Suprapubic skin (tissue), 4 donors: ENCODE measurements around the gene WNK3. TPM values are rescaled to one million over a fixed set of nuclear protein-coding genes. Genes with fewer than 3 reads are reported as not detected.

Experiments used
- DNase-seq, 2 donors: peaks; one replicate each; pipeline ENCODE4 v3.0.0-alpha.2; 2019; ENCODE audit warnings: low spot score in 2 of 2
- H3K27ac ChIP-seq: fragments of 200-600 bp; sonication (generic); one replicate; pipeline ENCODE4 v1.5.1; 2019
- H3K27me3 ChIP-seq: fragments of 200-600 bp; sonication (generic); one replicate; pipeline ENCODE4 v1.5.1; 2019
- H3K36me3 ChIP-seq: fragments of 200-600 bp; sonication (generic); one replicate; pipeline ENCODE4 v1.5.1; 2019
- H3K4me1 ChIP-seq: fragments of 200-600 bp; sonication (generic); one replicate; pipeline ENCODE4 v1.5.1; 2019
- H3K4me3 ChIP-seq: fragments of 200-600 bp; sonication (generic); one replicate; pipeline ENCODE4 v1.5.1; 2019; ENCODE audit warnings: mild to moderate bottlenecking
- H3K9me3 ChIP-seq: fragments of 200-600 bp; sonication (generic); one replicate; pipeline ENCODE4 v1.5.1; 2019
- CTCF ChIP-seq, 2 donors: fragments of 200-600 bp in 1 of 2; fragments of 450-650 bp in 1 of 2; sonication (generic) in 1 of 2; IDR thresholded peaks; one replicate each; pipeline ENCODE4 v1.5.1; 2016 to 2019; ENCODE audit warnings: antibody characterized with exemption in 2 of 2, mild to moderate bottlenecking in 1 of 2, moderate library complexity in 1 of 2
- EP300 ChIP-seq: sonication (generic); formaldehyde crosslinking; IDR thresholded peaks from one replicate; pipeline ENCODE4 v1.6.1; 2017; ENCODE audit warnings: antibody characterized with exemption
- POLR2A ChIP-seq, 2 donors: fragments of 450-650 bp; IDR thresholded peaks; one replicate each; pipeline ENCODE4 v1.6.1; 2017; ENCODE audit warnings: antibody characterized with exemption in 2 of 2, mild to moderate bottlenecking in 2 of 2, moderate library complexity in 2 of 2
- POLR2AphosphoS5 ChIP-seq, 3 donors: sonication (generic); formaldehyde crosslinking; IDR thresholded peaks; one replicate each; pipeline ENCODE4 v1.6.1; 2017; ENCODE audit warnings: antibody characterized with exemption in 3 of 3
- WGBS: methylation state at CpG from one replicate; pipeline ENCODE4 v1.1.5; 2018; 5-methylcytosine and 5-hydroxymethylcytosine counted together
- total RNA-seq, 4 donors: library from RNA; depleted of rRNA; stranded (reverse); fragments of >200 nt; gene quantifications; one replicate each; pipeline ENCODE4 v1.1.0, GENCODE V29; 2016

The WNK3 gene
- total RNA-seq, 4 donors from 2014 or later, result 0.34 to 1.4 (median 0.82) TPM

GRCh38 chrX:54306379-54306778, 51.5 kb downstream of the WNK3 start:
- no peak for DNase-seq
- Histone ChIP-seq H3K27me3 (no peaks in the 10 kb centered on the region), H3K27ac (no peak overlapping the region), H3K9me3 (no peaks in the 10 kb centered on the region), H3K36me3 (no peaks in the 10 kb centered on the region), H3K4me1 (no peaks in the 10 kb centered on the region), H3K4me3 (no peak overlapping the region)
- 92% methylated on average over 2 of the region's 2 CpGs for WGBS
- no peak for TF ChIP-seq EP300
- TF ChIP-seq POLR2AphosphoS5 (IDR thresholded peaks at IDR 0.05), result no peak
- no peak for TF ChIP-seq CTCF (IDR thresholded peaks at IDR 0.05)
- TF ChIP-seq POLR2A (IDR thresholded peaks at IDR 0.05), result no peak

- H3K9me3 ChIP-seq, result no peaks in the 10 kb centered on the region
- H3K4me1 ChIP-seq, result no peaks in the 10 kb centered on the region
- H3K27ac ChIP-seq, result no peak overlapping the region
- H3K36me3 ChIP-seq, result no peaks in the 10 kb centered on the region
- H3K4me3 ChIP-seq, result no peak overlapping the region
- WGBS, result 63% methylated on average over 4 of the region's 4 CpGs
- no peaks in the 10 kb centered on the region for H3K27me3 ChIP-seq
- TF ChIP-seq CTCF (IDR thresholded peaks at IDR 0.05) (no peak), POLR2A (IDR thresholded peaks at IDR 0.05) (no peak), POLR2AphosphoS5 (IDR thresholded peaks at IDR 0.05) (no peak), EP300 (no peak)
- DNase-seq, result no peak
Measured at GRCh38 chrX:54301516-54301915, 56.3 kb downstream of the WNK3 start.

- Histone ChIP-seq H3K9me3 (no peaks in the 10 kb centered on the region), H3K4me1 (no peaks in the 10 kb centered on the region), H3K36me3 (no peaks in the 10 kb centered on the region), H3K27ac (no peak overlapping the region), H3K27me3 (no peaks in the 10 kb centered on the region), H3K4me3 (no peak overlapping the region)
- no peak for TF ChIP-seq POLR2A (IDR thresholded peaks at IDR 0.05)
- TF ChIP-seq POLR2AphosphoS5 (IDR thresholded peaks at IDR 0.05), result no peak
- TF ChIP-seq EP300, result no peak
- TF ChIP-seq CTCF (IDR thresholded peaks at IDR 0.05), result no peak
- 92% methylated on average over 2 of the region's 2 CpGs for WGBS
- no peak for DNase-seq
Measured at GRCh38 chrX:54294306-54294705, 63.5 kb downstream of the WNK3 start.

- no peaks in the 10 kb centered on the region for H3K4me1 ChIP-seq
- no peaks in the 10 kb centered on the region for H3K36me3 ChIP-seq
- no peaks in the 10 kb centered on the region for H3K9me3 ChIP-seq
- TF ChIP-seq CTCF (IDR thresholded peaks at IDR 0.05) (no peak), POLR2A (IDR thresholded peaks at IDR 0.05) (no peak), POLR2AphosphoS5 (IDR thresholded peaks at IDR 0.05) (no peak), EP300 (no peak)
- no peak for DNase-seq
- WGBS, result 95% methylated on average over 2 of the region's 2 CpGs
- H3K27me3 ChIP-seq, result no peaks in the 10 kb centered on the region
- H3K27ac ChIP-seq, result no peak overlapping the region
- no peak overlapping the region for H3K4me3 ChIP-seq
Measured at GRCh38 chrX:54292755-54293154, 65.1 kb downstream of the WNK3 start.

- H3K4me3 ChIP-seq, result no peak overlapping the region
Measured at GRCh38 chrX:54291758-54292157, 66.1 kb downstream of the WNK3 start.

More at GRCh38 chrX:54291758-54292157, 66.1 kb downstream of the WNK3 start:
- H3K27ac ChIP-seq, result no peak overlapping the region
- no peaks in the 10 kb centered on the region for H3K27me3 ChIP-seq
- no peaks in the 10 kb centered on the region for H3K36me3 ChIP-seq
- no peaks in the 10 kb centered on the region for H3K4me1 ChIP-seq
- no peak for DNase-seq
- TF ChIP-seq EP300 (no peak), CTCF (IDR thresholded peaks at IDR 0.05) (no peak), POLR2A (IDR thresholded peaks at IDR 0.05) (no peak), POLR2AphosphoS5 (IDR thresholded peaks at IDR 0.05) (no peak)
- no peaks in the 10 kb centered on the region for H3K9me3 ChIP-seq
- WGBS, result 72% methylated on average over 2 of the region's 2 CpGs
